ENCODE measurements around the gene PRM2.

Gene PRM2

GRCh38 chr16:11276143-11276895, at the start of gene PRM2:
Gene PRM2 (minus strand): TSS chr16:11276480. CDS start chr16:11276370, 110 bp downstream.
- TF ChIP-seq CTCF (IDR thresholded peaks at IDR 0.05; ENCODE audit: low read depth, low read length): no peak
- no peak within 1 kb of the TSS for H3K4me3 ChIP-seq (ENCODE audit: low read depth, low read length)

- H3K4me3 ChIP-seq (ENCODE audit: low read depth, low read length): no peak overlapping the region
- TF ChIP-seq CTCF (IDR thresholded peaks at IDR 0.05; ENCODE audit: low read depth, low read length): no peak
These were observed 49.3 kb upstream of the PRM2 start for GRCh38 chr16:11325404-11326083.

- no peak for TF ChIP-seq CTCF (IDR thresholded peaks at IDR 0.05; ENCODE audit: low read depth, low read length)
- no peak overlapping the region for H3K4me3 ChIP-seq (ENCODE audit: low read depth, low read length)
These were observed 47.5 kb upstream of the PRM2 start for GRCh38 chr16:11323551-11324336.

- no peak overlapping the region for H3K4me3 ChIP-seq (ENCODE audit: low read depth, low read length)
- TF ChIP-seq CTCF (IDR thresholded peaks at IDR 0.05; ENCODE audit: low read depth, low read length): no peak
These were observed 46.5 kb upstream of the PRM2 start for GRCh38 chr16:11322823-11323222.

GRCh38 chr16:11321662-11322061, 45.4 kb upstream of the PRM2 start:
- no peak for TF ChIP-seq CTCF (IDR thresholded peaks at IDR 0.05; ENCODE audit: low read depth, low read length)
- no peak overlapping the region for H3K4me3 ChIP-seq (ENCODE audit: low read depth, low read length)

- H3K4me3 ChIP-seq (ENCODE audit: low read depth, low read length): no peak overlapping the region
- TF ChIP-seq CTCF (IDR thresholded peaks at IDR 0.05; ENCODE audit: low read depth, low read length): no peak
These were observed 43.9 kb upstream of the PRM2 start for GRCh38 chr16:11320170-11320569.

Measured in WI38 (cell line).